22Rv1 (cell line): Measurements from ENCODE around the gene ATRNL1.

Experiments used
- H3K27ac ChIP-seq: fragments of 450-650 bp; 2 replicates; pipeline ENCODE4 v1.5.1; 2017
- ZFX ChIP-seq: fragments of 450-650 bp; IDR thresholded peaks from 2 replicates; pipeline ENCODE4 v1.6.1; 2017; ENCODE audit warnings: antibody characterized with exemption, borderline replicate concordance
- TF ChIP-seq, protein P1 (sequence below): fragments of 450-650 bp; IDR thresholded peaks from 2 replicates; pipeline ENCODE4 v1.5.1; 2017; ENCODE audit warnings: mild to moderate bottlenecking

ATRNL1 gene

DNA sequence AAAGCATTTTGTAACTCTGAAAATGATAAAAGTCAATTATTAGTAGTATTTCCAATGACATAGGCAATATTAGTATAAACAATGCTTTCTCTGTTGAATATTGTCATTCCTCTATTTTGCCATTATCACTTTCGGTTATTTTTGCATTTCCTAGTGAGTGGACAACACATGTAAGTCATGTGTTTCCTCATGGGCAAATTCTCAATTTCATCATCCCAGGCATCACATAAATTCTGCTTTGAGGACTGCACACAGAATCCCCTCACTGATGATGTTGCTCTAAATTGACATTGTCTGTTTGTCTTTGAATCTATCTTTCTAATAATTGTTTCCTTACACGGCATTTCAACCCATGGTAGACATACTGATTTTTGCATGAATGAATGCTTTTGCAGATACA, 842.6 kb downstream of the ATRNL1 start:
- H3K27ac ChIP-seq, result no peak overlapping the region
- TF ChIP-seq ZFX, result no peak
- TF ChIP-seq, protein P1, sequence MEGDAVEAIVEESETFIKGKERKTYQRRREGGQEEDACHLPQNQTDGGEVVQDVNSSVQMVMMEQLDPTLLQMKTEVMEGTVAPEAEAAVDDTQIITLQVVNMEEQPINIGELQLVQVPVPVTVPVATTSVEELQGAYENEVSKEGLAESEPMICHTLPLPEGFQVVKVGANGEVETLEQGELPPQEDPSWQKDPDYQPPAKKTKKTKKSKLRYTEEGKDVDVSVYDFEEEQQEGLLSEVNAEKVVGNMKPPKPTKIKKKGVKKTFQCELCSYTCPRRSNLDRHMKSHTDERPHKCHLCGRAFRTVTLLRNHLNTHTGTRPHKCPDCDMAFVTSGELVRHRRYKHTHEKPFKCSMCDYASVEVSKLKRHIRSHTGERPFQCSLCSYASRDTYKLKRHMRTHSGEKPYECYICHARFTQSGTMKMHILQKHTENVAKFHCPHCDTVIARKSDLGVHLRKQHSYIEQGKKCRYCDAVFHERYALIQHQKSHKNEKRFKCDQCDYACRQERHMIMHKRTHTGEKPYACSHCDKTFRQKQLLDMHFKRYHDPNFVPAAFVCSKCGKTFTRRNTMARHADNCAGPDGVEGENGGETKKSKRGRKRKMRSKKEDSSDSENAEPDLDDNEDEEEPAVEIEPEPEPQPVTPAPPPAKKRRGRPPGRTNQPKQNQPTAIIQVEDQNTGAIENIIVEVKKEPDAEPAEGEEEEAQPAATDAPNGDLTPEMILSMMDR, result no peak

DNA sequence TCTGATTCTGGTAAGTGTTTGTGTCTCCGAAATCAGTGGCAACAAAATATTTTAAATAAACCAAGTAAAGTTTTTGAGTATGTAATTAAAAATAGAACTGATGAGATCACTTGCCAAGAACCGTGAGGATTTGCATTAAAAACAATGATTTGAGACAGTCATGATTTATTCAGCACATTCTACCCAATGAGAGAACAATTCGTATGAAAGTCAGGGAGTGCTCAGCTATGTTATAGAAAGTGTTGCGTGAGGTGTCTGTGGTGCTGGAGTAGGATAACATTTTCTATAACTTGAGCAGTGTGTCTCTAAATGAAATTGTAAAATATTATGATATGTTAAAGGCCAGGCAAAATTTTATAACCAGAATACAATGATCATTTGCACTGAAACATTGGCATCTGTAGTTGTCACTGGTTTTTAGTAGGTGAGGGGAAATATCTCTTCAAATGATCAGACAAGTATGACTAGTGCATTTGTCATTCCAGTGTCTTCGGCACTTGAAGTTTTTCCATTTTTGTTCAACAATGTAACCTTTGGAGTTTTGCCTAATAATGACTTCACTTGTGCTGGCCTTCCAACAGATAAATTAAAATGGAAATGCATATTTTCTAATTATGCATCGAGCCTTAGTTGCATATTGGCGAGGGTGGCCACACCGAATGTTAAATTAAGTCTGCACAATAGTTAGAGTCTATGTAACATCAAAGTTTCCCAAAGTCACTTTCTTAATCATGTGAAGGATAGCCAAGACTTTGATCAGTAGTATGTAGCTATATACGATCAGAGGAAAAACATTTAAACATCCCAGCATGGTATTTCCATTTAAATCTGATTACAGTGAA, 844.0 kb downstream of the ATRNL1 start:
- H3K27ac ChIP-seq, result no peak overlapping the region
- TF ChIP-seq ZFX, result no peak
- TF ChIP-seq, protein P1, result no peak

DNA sequence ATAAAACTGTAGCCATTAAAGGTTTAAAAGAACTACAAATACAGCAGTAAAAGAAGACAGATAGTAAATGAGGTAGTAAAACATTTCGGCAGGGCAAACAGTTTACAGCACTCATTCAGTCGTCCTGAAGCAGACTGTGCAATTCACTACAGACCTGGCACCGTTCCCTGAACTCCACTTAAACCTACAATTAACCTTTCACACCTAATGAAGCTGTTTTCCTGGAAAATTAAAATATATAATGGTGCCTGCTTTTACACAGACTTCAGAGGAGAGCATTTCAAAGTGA, 844.5 kb downstream of the ATRNL1 start:
- H3K27ac ChIP-seq, result no peak overlapping the region
- TF ChIP-seq, protein P1, result no peak
- no peak for TF ChIP-seq ZFX

DNA sequence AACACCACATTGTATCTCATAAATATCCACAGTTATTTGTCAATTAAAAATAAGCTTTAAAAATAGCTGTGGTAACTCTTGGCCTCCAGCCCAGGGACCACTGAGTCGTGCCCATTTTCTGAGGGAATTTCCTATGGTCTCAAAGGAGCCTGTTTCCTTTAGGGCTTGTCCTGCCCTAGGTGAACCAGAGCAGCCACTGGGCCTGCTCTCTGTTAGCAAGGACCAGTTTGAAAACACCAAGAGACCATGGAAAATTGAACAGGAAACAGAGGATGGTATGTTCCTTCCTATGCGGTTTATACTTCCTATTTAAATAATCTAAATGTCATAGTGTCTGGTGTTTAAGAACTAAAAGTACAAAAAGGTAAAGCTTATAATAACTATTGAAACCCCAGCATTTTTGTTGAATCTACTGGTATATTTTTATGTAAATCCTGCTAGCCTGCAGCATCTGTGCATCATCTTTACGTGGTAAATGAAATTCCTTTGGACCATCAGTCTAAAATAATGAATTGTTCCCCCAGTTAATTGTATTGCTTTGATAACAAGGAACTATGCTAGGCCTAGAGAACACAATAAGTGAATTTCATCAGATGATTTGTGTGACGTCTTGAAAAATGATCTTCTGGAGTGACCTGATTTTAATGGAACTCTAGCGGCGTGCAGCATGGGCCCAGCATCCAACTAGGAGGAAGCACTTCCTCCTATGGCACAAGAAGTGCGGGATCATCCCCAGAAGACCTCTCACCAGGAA, 846.1 kb downstream of the ATRNL1 start:
- no peak overlapping the region for H3K27ac ChIP-seq
- no peak for TF ChIP-seq ZFX
- TF ChIP-seq, protein P1, result no peak

DNA sequence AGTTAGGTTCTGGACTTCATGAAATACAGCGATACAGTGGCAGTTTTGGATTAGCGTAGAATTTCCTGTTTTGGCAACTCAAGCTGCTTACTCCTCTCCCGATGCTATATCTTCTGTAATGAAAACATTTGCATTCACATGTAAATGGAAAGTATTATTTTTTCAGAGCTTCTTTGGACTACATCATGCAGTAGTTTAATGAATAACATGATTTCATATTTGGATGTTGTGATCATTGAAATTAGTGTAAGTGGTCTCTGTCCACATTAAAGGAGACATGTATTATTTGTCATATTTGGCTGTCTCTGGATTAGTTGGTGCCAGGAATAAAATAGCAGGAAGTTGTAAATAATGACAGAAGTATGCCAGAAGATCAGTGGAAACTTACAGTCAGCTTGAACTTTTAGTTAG, 848.2 kb downstream of the ATRNL1 start:
- no peak overlapping the region for H3K27ac ChIP-seq
- TF ChIP-seq, protein P1, result no peak
- TF ChIP-seq ZFX, result no peak

DNA sequence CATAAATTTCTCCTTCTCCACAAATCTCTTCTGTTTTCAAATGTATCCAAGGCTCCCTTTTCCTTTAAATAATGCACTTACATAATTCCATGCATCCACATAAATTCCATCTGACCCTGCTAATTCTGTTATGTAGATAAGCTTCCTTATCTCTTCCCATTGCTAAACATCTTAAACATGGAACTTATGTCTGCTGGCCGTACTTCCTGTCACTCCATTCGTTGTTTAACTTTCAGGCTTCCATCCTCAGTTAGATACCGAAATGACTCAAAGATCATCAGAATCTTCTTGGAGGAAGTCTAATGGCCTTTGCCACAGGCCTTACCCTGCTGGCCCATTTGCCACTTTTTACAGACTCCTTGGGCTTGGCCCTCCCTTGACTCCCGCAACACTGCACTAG, 848.9 kb downstream of the ATRNL1 start:
- no peak overlapping the region for H3K27ac ChIP-seq
- TF ChIP-seq, protein P1, result no peak
- no peak for TF ChIP-seq ZFX

DNA sequence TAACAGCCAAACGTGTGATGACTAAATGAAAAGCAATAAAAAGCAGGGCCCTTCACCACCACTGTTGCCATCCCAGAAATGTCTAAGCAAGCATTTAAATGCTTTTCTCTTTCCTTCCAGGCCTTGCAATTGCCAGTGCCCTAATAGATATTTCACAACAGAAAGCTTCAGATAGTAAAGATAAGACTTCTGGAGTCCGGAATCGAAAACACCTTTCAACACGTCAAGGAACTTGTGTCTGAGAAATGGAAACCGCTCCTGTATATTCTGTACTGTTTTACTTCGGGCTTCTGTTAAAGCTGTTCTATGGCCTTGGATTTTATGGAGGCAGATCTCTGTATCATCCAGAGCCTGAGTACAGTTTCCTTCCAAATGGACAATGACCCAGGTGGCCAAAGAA, 851.4 kb downstream of the ATRNL1 start:
- TF ChIP-seq ZFX, result no peak
- TF ChIP-seq, protein P1, result no peak
- H3K27ac ChIP-seq, result no peak overlapping the region
